D341Med (cell line): Measurements from ENCODE around the gene PCDHA9.
"Not testable (repeated sequence)": the region's sequence is repeated elsewhere in the genome, so short reads cannot be mapped to it uniquely, and the experiment has no call there.

Experiments
- DNase-seq: peaks from one replicate; pipeline ENCODE4 v3.0.0; 2012; ENCODE audit warnings: low spot score

PCDHA9 gene

DNA sequence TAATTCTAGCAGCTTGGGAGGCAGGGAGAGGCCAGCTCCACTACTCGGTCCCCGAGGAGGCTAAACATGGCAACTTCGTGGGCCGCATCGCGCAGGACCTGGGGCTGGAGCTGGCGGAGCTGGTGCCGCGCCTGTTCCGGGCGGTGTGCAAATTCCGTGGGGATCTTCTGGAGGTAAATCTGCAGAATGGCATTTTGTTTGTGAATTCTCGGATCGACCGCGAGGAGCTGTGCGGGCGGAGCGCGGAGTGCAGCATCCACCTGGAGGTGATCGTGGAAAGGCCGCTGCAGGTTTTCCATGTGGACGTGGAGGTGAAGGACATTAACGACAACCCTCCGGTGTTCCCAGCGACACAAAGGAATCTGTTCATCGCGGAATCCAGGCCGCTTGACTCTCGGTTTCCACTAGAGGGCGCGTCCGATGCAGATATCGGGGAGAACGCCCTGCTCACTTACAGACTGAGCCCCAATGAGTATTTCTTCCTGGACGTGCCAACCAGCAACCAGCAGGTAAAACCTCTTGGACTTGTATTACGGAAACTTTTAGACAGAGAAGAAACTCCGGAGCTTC is 13.7 kb upstream of the PCDHA9 start:
- not testable (repeated sequence) for DNase-seq

DNA sequence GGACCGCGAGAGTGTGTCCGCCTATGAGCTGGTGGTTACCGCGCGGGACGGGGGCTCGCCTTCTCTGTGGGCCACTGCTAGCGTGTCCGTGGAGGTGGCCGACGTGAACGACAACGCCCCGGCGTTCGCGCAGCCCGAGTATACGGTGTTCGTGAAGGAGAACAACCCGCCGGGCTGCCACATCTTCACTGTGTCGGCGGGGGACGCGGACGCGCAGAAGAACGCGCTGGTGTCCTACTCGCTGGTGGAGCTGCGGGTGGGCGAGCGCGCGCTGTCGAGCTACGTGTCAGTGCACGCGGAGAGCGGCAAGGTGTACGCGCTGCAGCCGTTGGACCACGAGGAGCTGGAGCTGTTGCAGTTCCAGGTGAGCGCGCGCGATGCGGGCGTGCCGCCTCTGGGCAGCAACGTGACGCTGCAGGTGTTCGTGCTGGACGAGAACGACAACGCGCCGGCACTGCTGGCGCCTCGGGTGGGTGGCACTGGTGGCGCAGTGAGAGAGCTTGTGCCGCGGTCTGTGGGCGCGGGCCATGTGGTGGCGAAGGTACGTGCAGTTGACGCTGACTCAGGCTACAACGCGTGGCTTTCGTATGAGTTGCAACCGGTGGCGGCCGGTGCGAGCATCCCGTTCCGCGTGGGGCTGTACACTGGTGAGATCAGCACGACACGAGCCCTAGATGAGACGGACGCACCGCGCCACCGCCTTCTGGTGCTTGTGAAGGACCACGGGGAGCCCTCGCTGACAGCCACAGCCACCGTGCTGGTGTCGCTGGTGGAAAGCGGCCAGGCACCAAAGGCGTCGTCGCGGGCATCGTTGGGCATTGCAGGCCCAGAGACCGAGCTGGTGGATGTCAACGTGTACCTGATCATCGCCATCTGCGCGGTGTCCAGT is 12.3 kb upstream of the PCDHA9 start:
- no peak for DNase-seq

DNA sequence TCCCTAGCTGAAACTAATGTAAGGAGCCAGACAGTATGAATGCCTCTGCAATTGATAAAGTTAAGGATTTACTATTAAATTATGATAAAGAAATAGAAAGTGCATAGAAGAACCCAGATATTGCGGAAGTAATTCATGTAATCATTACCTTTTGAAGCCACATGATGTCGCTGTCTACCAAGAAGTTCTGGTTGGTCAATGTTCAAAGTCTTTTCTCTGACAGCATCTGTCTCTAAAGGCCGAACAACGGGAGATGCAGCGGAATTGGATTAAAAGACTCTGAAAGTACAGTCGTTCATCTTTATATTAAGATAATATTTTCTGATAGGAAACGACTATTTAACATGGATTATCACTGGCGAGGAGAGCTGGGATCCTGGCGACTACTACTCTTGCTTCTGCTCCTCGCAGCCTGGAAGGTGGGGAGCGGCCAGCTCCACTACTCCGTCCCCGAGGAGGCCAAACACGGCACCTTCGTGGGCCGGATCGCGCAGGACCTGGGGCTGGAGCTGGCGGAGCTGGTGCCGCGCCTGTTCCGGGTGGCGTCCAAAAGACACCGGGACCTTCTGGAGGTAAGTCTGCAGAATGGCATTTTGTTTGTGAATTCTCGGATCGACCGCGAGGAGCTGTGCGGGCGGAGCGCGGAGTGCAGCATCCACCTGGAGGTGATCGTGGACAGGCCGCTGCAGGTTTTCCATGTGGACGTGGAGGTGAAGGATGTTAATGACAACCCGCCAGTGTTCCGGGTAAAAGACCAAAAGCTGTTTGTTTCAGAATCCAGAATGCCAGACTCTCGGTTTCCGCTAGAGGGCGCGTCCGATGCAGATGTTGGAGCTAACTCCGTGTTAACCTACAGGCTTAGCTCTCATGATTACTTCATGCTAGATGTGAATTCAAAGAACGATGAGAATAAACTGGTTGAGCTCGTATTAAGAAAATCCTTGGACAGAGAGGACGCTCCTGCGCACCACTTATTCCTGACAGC is 6.9 kb upstream of the PCDHA9 start, which contains the start of gene PCDHA8:
TSS of gene PCDHA8 (plus strand) at position 210 of the 985 bp plus-strand sequence. CDS start at position 345, 135 bp downstream.
- DNase-seq = no peak

DNA sequence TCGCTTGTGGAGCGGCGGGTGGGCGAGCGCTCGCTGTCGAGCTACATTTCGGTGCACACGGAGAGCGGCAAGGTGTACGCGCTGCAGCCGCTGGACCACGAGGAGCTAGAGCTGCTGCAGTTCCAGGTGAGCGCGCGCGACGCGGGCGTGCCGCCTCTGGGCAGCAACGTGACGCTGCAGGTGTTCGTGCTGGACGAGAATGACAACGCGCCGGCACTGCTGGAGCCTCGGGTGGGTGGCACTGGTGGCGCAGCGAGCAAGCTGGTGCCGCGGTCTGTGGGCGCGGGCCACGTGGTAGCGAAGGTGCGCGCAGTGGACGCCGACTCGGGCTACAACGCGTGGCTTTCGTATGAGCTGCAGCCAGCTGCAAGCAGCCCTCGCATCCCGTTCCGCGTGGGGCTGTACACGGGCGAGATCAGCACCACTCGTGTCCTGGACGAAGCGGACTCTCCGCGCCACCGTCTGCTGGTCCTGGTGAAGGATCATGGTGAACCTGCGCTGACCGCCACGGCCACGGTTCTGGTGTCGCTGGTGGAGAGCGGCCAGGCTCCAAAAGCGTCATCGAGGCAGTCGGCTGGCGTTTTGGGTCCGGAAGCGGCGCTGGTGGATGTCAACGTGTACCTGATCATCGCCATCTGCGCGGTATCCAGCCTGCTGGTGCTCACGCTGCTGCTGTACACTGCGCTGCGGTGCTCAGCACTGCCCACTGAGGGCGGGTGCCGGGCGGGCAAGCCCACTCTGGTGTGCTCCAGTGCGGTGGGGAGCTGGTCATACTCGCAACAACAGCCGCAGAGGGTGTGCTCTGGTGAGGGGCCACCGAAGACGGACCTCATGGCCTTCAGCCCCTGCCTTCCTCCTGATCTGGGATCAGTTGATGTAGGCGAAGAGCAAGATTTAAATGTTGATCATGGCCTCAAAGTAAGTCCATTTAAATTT is 5.1 kb upstream of the PCDHA9 start:
- no peak for DNase-seq

DNA sequence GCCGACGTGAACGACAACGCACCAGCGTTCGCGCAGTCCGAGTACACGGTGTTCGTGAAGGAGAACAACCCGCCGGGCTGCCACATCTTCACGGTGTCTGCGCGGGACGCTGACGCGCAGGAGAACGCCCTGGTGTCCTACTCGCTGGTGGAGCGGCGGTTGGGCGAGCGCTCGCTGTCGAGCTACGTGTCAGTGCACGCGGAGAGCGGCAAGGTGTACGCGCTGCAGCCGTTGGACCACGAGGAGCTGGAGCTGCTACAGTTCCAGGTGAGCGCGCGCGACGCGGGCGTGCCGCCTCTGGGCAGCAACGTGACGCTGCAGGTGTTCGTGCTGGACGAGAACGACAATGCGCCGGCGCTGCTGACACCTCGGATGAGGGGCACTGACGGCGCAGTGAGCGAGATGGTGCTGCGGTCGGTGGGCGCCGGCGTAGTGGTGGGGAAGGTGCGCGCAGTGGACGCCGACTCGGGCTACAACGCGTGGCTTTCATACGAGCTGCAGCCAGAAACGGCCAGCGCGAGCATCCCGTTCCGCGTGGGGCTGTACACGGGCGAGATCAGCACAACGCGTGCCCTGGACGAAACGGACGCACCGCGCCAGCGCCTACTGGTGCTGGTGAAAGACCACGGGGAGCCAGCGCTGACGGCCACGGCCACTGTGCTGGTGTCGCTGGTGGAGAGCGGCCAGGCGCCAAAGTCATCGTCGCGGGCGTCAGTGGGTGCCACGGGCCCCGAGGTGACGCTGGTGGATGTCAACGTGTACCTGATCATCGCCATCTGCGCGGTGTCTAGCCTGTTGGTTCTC is 1.9 kb downstream of the PCDHA9 start:
- DNase-seq = not testable (repeated sequence)

DNA sequence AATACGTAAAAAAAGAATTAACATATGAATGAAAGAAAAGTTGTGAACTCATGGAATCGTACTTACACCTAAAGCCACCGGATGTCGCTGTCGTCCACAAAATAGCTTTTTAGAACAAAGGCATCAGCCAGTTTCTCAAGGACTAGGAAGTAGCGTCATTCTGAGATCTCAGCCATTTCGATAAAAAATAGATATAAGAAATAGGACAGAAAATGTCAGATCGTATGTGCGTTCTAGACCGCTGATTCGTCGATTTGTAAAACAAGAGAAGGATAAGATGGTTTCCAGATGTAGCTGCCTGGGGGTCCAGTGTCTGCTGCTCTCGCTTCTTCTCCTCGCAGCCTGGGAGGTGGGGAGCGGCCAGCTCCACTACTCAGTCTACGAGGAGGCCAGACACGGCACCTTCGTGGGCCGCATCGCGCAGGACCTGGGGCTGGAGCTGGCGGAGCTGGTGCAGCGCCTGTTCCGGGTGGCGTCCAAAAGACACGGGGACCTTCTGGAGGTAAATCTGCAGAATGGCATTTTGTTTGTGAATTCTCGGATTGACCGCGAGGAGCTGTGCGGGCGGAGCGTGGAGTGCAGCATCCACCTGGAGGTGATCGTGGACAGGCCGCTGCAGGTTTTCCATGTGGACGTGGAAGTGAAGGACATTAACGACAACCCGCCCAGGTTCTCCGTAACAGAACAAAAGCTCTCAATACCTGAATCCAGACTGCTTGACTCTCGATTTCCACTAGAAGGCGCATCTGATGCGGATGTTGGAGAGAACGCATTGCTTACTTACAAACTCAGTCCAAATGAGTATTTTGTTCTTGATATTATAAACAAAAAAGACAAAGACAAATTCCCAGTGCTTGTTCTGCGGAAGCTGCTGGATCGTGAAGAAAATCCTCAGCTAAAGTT is 7.8 kb downstream of the PCDHA9 start, which contains the start of gene PCDHA10:
TSS of gene PCDHA10 (plus strand) at position 126 of the 903 bp plus-strand sequence. CDS start at position 278, 152 bp downstream.
- DNase-seq = no peak

DNA sequence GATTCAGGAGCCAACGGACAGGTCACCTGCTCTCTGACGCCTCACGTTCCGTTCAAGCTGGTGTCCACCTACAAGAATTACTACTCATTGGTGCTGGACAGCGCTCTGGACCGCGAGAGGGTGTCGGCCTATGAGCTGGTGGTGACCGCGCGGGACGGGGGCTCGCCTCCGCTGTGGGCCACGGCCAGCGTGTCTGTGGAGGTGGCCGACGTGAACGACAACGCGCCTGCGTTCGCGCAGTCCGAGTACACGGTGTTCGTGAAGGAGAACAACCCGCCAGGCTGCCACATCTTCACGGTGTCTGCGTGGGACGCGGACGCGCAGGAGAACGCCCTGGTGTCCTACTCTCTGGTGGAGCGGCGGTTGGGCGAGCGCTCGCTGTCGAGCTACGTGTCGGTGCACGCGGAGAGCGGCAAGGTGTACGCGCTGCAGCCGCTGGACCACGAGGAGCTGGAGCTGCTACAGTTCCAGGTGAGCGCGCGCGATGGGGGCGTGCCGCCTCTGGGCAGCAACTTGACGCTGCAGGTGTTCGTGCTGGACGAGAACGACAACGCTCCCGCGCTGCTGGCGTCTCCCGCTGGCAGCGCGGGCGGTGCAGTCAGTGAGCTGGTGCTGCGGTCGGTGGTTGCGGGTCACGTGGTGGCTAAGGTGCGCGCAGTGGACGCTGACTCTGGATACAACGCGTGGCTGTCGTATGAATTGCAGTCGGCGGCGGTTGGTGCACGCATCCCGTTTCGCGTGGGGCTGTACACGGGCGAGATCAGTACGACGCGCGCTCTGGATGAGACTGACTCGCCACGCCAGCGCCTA is 9.2 kb downstream of the PCDHA9 start:
- no peak for DNase-seq

DNA sequence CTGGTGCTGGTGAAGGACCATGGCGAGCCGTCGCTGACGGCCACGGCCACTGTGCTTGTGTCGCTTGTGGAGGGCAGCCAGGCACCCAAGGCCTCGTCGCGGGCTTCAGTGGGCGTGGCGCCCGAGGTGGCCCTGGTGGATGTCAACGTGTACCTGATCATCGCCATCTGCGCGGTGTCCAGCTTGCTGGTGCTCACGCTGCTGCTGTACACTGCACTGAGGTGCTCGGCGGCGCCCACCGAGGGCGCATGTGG is 9.7 kb downstream of the PCDHA9 start:
- no peak for DNase-seq

DNA sequence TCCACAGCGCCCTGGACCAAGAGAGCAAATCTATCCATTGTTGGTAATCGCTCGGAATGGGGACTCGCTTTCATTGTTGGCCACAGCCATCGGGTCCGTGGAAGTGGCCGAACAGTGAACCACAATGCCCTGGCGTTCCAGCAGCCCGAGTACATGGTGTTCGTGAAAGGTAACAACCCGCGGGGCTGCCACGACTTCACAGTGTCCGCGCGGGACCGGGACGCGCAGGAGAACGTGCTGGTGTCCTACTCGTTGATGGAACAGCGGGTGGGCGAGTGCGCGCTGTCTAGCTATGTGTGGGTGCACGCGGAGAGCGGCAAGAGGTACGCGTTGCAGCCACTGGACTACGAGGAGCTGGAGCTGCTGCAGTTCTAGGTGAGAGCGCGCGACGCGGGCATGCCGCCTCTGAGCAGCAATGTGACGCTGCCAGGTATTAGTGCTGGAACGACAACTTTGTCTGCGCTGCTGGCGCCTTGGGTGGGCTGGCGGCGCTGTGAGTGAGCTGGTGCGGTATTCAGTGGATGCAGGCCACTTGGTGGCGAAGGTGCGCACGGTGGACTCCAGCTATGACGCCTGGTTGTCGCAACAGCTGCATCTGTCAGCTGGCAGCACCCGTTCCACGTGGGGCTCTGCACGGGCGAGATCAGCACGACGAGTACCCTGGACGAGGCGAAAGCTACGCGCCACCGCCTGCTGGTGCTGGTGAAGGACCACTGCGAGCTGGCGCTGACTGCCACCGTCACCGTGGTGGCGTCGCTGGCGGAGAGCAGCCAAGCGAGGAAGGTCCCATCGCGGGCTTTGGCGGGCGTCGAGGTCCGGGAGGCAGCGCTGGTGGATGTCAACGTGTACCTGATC is 14.5 kb downstream of the PCDHA9 start:
- DNase-seq = no peak

DNA sequence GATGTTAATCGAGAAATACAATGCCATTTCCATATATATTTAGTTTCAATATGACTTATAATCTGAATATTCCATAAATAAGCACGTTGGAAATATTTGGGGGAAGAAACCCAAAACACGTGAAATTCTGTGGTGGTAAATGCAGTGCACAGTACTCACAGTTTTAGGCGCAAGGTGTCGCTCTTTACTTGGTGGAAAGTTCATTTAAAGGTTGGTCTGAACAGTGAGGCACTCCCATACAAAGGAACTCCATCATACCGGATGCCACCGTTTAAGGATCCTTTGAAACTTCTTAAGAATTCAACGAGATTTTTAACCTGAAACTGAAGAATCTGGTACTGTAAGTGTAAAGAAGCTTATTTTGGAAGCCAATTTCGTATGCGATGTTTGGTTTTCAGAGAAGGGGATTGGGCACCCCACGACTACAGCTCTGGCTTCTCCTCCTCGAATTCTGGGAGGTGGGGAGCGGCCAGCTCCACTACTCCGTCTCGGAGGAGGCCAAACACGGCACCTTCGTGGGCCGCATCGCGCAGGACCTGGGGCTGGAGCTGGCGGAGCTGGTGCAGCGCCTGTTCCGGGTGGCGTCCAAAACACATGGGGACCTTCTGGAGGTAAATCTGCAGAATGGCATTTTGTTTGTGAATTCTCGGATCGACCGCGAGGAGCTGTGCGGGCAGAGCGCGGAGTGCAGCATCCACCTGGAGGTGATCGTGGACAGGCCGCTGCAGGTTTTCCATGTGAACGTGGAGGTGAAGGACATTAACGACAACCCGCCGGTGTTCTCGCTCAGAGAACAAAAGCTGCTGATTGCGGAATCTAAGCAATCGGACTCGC is 20.8 kb downstream of the PCDHA9 start, which contains the start of gene PCDHA11:
TSS of gene PCDHA11 (plus strand) at position 237 of the 834 bp plus-strand sequence. CDS start at position 384, 147 bp downstream.
- no peak for DNase-seq

DNA sequence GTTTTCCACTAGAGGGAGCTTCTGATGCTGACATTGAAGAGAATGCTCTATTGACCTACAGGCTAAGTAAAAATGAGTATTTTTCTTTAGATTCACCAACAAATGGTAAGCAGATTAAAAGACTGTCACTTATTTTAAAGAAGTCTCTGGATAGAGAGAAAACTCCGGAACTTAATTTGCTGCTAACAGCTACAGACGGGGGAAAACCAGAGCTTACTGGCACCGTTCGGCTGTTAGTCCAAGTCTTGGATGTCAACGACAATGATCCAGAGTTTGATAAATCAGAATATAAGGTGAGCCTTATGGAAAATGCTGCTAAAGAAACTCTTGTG is 21.3 kb downstream of the PCDHA9 start:
- DNase-seq = no peak

DNA sequence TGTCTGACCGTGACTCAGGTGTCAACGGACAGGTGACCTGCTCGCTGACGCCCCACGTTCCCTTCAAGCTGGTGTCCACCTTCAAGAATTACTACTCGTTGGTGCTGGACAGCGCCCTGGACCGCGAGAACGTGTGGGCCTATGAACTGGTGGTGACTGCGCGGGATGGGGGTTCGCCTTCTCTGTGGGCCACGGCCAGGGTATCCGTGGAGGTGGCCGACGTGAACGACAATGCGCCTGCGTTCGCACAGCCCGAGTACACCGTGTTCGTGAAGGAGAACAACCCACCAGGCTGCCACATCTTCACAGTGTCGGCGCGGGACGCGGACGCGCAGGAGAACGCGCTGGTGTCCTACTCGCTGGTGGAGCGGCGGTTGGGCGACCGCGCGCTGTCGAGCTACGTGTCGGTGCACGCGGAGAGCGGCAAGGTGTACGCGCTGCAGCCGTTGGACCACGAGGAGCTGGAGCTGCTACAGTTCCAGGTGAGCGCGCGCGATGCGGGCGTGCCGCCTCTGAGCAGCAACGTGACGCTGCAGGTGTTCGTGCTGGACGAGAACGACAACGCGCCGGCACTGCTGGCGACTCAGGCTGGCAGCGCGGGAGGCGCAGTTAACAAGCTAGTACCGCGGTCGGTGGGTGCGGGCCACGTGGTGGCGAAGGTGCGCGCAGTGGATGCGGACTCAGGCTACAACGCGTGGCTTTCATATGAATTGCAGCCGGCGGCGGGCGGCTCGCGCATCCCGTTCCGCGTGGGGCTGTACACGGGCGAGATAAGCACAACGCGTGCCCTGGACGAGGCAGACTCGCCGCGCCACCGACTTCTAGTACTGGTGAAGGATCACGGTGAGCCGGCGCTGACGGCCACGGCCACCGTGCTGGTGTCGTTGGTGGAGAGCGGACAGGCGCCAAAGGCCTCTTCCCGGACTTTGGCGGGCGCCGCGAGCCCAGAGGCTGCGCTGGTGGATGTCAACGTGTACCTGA is 22.3 kb downstream of the PCDHA9 start:
- DNase-seq = no peak

DNA sequence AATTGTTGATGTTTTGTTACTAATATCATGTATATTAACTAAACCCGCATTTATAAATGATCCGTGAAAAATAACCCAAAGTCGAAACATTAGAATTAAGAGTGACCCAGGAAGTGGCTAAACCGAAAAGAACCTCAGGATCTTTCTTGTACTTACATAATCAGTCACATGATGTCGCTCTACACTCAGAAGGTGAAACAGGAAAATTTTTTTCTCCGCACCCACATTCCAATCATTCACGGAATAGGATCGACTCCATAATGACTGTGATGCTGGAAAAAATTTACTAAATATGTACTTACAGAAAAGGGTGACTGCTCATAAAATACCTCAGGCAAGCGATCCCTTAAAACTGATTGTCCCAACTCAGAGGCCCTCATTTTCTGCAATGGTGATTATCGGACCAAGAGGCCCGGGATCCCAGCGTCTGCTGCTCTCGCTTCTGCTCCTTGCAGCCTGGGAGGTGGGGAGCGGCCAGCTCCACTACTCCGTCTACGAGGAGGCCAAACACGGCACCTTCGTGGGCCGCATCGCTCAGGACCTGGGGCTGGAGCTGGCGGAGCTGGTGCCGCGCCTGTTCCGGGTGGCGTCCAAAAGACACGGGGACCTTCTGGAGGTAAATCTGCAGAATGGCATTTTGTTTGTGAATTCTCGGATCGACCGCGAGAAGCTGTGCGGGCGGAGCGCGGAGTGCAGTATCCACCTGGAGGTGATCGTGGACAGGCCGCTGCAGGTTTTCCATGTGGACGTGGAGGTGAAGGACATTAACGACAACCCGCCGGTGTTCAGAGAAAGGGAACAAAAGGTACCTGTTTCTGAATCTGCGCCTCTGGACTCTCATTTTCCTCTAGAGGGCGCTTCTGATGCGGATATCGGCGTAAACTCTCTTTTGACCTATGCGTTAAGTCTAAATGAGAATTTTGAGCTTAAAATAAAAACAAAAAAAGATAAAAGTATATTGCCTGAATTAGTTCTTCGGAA is 27.2 kb downstream of the PCDHA9 start, which contains the start of gene PCDHA12:
TSS of gene PCDHA12 (plus strand) at position 224 of the 981 bp plus-strand sequence. CDS start at position 389, 165 bp downstream.
- no peak for DNase-seq
